Neuronal stem cell (in vitro differentiated cells): ENCODE results near the gene HDAC4.
A peak's percentile ranks its signal among the peaks of the same experiment; 100 is the strongest.

ENCODE experiments used
- DNase-seq: peaks from one replicate; pipeline ENCODE4 v3.0.0-alpha.2; 2013; ENCODE audit warnings: low spot score
- H2AFZ ChIP-seq: one replicate; pipeline ENCODE4 v1.6.1; 2013; ENCODE audit warnings: mild to moderate bottlenecking, low read length, inconsistent platforms
- H2AK5ac ChIP-seq: 2 replicates; pipeline ENCODE4 v1.6.1; 2013; ENCODE audit warnings: low read depth, mild to moderate bottlenecking, inconsistent platforms, low read length, moderate library complexity, mixed read lengths
- H2BK120ac ChIP-seq: 2 replicates; pipeline ENCODE4 v1.6.1; 2013; ENCODE audit warnings: low read depth, mild to moderate bottlenecking, inconsistent platforms, low read length, moderate library complexity, mixed read lengths
- H2BK12ac ChIP-seq: one replicate; pipeline ENCODE4 v1.6.1; 2013; ENCODE audit warnings: low read length, inconsistent platforms
- H2BK15ac ChIP-seq: 2 replicates; pipeline ENCODE4 v1.6.1; 2013; ENCODE audit warnings: mild to moderate bottlenecking, low read length, inconsistent platforms, mixed read lengths
- H2BK5ac ChIP-seq: one replicate; pipeline ENCODE4 v1.6.1; 2013; ENCODE audit warnings: inconsistent platforms, mild to moderate bottlenecking, low read length, moderate library complexity
- H3K14ac ChIP-seq: one replicate; pipeline ENCODE4 v1.6.1; 2013; ENCODE audit warnings: low read length, inconsistent platforms
- H3K18ac ChIP-seq: 2 replicates; pipeline ENCODE4 v1.6.1; 2013; ENCODE audit warnings: low read length, inconsistent platforms
- H3K23ac ChIP-seq: 2 replicates; pipeline ENCODE4 v1.6.1; 2013; ENCODE audit warnings: low read depth, mild to moderate bottlenecking, mixed read lengths, low read length, inconsistent platforms; ENCODE audit not compliant: poor library complexity
- H3K27ac ChIP-seq: replicated peaks from 3 replicates; pipeline ENCODE4 v1.5.1; 2013; ENCODE audit warnings: low read length, inconsistent platforms
- H3K27me3 ChIP-seq, 3 experiments: 2 replicates each; pipeline ENCODE4 v1.6.1; 2013; ENCODE audit warnings: low read length in 3 of 3, mild to moderate bottlenecking in 2 of 3, inconsistent platforms in 1 of 3, low read depth in 1 of 3, mixed read lengths in 1 of 3, moderate library complexity in 1 of 3; ENCODE audit not compliant: control insufficient read depth in 3 of 3, insufficient read depth in 3 of 3
- H3K36me3 ChIP-seq, 2 donors: replicated peaks in 1 of 2; 2 replicates each; pipeline ENCODE4 v1.6.1; 2013; ENCODE audit warnings: low read length in 2 of 2; ENCODE audit not compliant: control insufficient read depth in 2 of 2, insufficient read depth in 2 of 2
- H3K4ac ChIP-seq: 2 replicates; pipeline ENCODE4 v1.6.1; 2013; ENCODE audit warnings: inconsistent platforms, mild to moderate bottlenecking, low read length, moderate library complexity
- H3K4me1 ChIP-seq, 2 donors: 1 replicate in 1 of 2; 2 replicates in 1 of 2; pipeline ENCODE4 v1.6.1; 2013; ENCODE audit warnings: low read length in 2 of 2, low read depth in 1 of 2; ENCODE audit not compliant: control insufficient read depth in 2 of 2, insufficient read depth in 1 of 2
- H3K4me2 ChIP-seq: one replicate; pipeline ENCODE4 v1.6.1; 2013; ENCODE audit warnings: mild to moderate bottlenecking, low read length, inconsistent platforms; ENCODE audit not compliant: insufficient read depth, poor library complexity, severe bottlenecking
- H3K4me3 ChIP-seq, 2 donors: 2 replicates each; pipeline ENCODE4 v1.5.1; 2013; ENCODE audit warnings: low read length in 2 of 2, mild to moderate bottlenecking in 2 of 2, inconsistent platforms in 1 of 2, moderate library complexity in 1 of 2
- H3K79me1 ChIP-seq: one replicate; pipeline ENCODE4 v1.6.1; 2013; ENCODE audit warnings: low read depth, mild to moderate bottlenecking, inconsistent platforms, low read length, moderate library complexity
- H3K9ac ChIP-seq: one replicate; pipeline ENCODE4 v1.6.1; 2013; ENCODE audit warnings: mild to moderate bottlenecking, low read depth, low read length, inconsistent platforms; ENCODE audit not compliant: poor library complexity
- H3K9me3 ChIP-seq, 2 donors: replicated peaks in 1 of 2; 2 replicates each; pipeline versions ENCODE3 to v1.6.1; 2013; ENCODE audit warnings: low read length in 2 of 2, mild to moderate bottlenecking in 2 of 2, inconsistent platforms in 1 of 2, low read depth in 1 of 2, mixed read lengths in 1 of 2, moderate library complexity in 1 of 2; ENCODE audit not compliant: control insufficient read depth in 2 of 2, insufficient read depth in 1 of 2
- H4K8ac ChIP-seq: one replicate; pipeline ENCODE4 v1.6.1; 2013; ENCODE audit warnings: low read depth, mild to moderate bottlenecking, inconsistent platforms, low read length, moderate library complexity
- H4K91ac ChIP-seq: one replicate; pipeline ENCODE4 v1.6.1; 2013; ENCODE audit warnings: low read length, low read depth, mild to moderate bottlenecking, inconsistent platforms; ENCODE audit not compliant: poor library complexity
- WGBS, 2 donors: extraction: QIAGEN DNeasy Blood & Tissue Kit; methylation state at CpG; one replicate each; pipeline ENCODE4 v1.1.7; 2013; ENCODE audit warnings: missing lambda C conversion rate in 2 of 2, mixed read lengths in 1 of 2; ENCODE audit not compliant: insufficient read length in 2 of 2, insufficient replicate concordance in 1 of 2; ENCODE audit errors: extremely low coverage in 2 of 2; 5-methylcytosine and 5-hydroxymethylcytosine counted together

HDAC4 gene

GRCh38 chr2:239104800-239105199, 296.0 kb downstream of the HDAC4 start:
- Histone ChIP-seq H2BK120ac (no peak overlapping the region), H3K79me1 (no peaks in the 10 kb centered on the region), H2BK12ac (no peak overlapping the region), H3K4me1 (no peaks in the 10 kb centered on the region), H2AK5ac (no peak overlapping the region), H3K9me3 (no peaks in the 10 kb centered on the region), H2BK5ac (no peak overlapping the region), H4K91ac (no peak overlapping the region), H3K27me3 (no peaks in the 10 kb centered on the region), H3K18ac (no peak overlapping the region), H3K4me2 (no peak overlapping the region), H3K27ac (no peak overlapping the region), H3K36me3 (peaks cover 24 to 66% of the 10 kb centered on the region in 2 donors), H3K23ac (no peak overlapping the region), H2BK15ac (no peak overlapping the region), H3K4ac (no peak overlapping the region), H3K9ac (no peak overlapping the region), H2AFZ (no peak overlapping the region), H3K4me3 (no peak overlapping the region), H4K8ac (no peak overlapping the region), H3K14ac (no peak overlapping the region)
- no peak for DNase-seq
- no CpG with 5 or more reads among the region's 17 CpGs for WGBS, 2 donors

GRCh38 chr2:239103125-239104098, 297.4 kb downstream of the HDAC4 start:
- no peak overlapping the region for H3K27ac ChIP-seq
- H4K91ac ChIP-seq, result no peak overlapping the region
- no peaks in the 10 kb centered on the region for H3K27me3 ChIP-seq

GRCh38 chr2:239102266-239102665, 298.6 kb downstream of the HDAC4 start:
- Histone ChIP-seq H2BK15ac (no peak overlapping the region), H3K14ac (no peak overlapping the region), H3K23ac (no peak overlapping the region), H2BK12ac (no peak overlapping the region), H3K4me1 (peaks cover 0 to 3% of the 10 kb centered on the region in 2 donors), H2BK5ac (peak overlapping the region; percentile 62), H3K4me2 (no peak overlapping the region), H4K8ac (no peak overlapping the region), H4K91ac (no peak overlapping the region), H3K4me3 (no peak overlapping the region), H3K27me3 (no peaks in the 10 kb centered on the region), H2BK120ac (no peak overlapping the region), H3K79me1 (peaks cover 1% of the 10 kb centered on the region), H3K9ac (no peak overlapping the region), H3K18ac (no peak overlapping the region), H3K9me3 (no peaks in the 10 kb centered on the region), H3K36me3 (peaks cover 19 to 45% of the 10 kb centered on the region in 2 donors), H2AK5ac (no peak overlapping the region), H2AFZ (no peak overlapping the region), H3K27ac (no peak overlapping the region), H3K4ac (no peak overlapping the region)
- no peak for DNase-seq
- no CpG with 5 or more reads among the region's 5 CpGs for WGBS, 2 donors

More at GRCh38 chr2:239103125-239104098, 297.4 kb downstream of the HDAC4 start:
- H2BK5ac ChIP-seq, result no peak overlapping the region
- peak overlapping the region; percentile 73 for H3K23ac ChIP-seq
- no peak overlapping the region for H3K4me2 ChIP-seq
- no CpG with 5 or more reads among the region's 30 CpGs for WGBS, 2 donors
- H3K14ac ChIP-seq, result no peak overlapping the region
- H3K4ac ChIP-seq, result no peak overlapping the region
- H2AK5ac ChIP-seq, result no peak overlapping the region
- H3K9ac ChIP-seq, result no peak overlapping the region
- no peak overlapping the region for H2BK12ac ChIP-seq
- no peak overlapping the region for H2AFZ ChIP-seq
- no peak for DNase-seq
- no peak overlapping the region for H3K4me3 ChIP-seq
- H2BK15ac ChIP-seq, result no peak overlapping the region
- H3K9me3 ChIP-seq, result no peaks in the 10 kb centered on the region
- H3K18ac ChIP-seq, result peak overlapping the region; percentile 64
- H3K36me3 ChIP-seq, result peaks cover 19 to 55% of the 10 kb centered on the region in 2 donors
- H3K79me1 ChIP-seq, result no peaks in the 10 kb centered on the region
- peaks cover 0 to 3% of the 10 kb centered on the region in 2 donors for H3K4me1 ChIP-seq
- H2BK120ac ChIP-seq, result peak overlapping the region; percentile 8
- H4K8ac ChIP-seq, result no peak overlapping the region

GRCh38 chr2:239101807-239102206, 299.0 kb downstream of the HDAC4 start:
- WGBS, 2 donors, result no CpG with 5 or more reads among the region's 24 CpGs
- H2AK5ac ChIP-seq, result no peak overlapping the region
- no peak overlapping the region for H3K4ac ChIP-seq

More at GRCh38 chr2:239101807-239102206, 299.0 kb downstream of the HDAC4 start:
- Histone ChIP-seq H4K8ac (no peak overlapping the region), H3K4me2 (no peak overlapping the region), H4K91ac (no peak overlapping the region), H3K4me3 (no peak overlapping the region), H2BK12ac (no peak overlapping the region), H2BK5ac (peak overlapping the region; percentile 62), H3K27me3 (no peaks in the 10 kb centered on the region), H3K14ac (no peak overlapping the region), H2AFZ (no peak overlapping the region), H3K9ac (no peak overlapping the region), H3K27ac (no peak overlapping the region), H2BK120ac (no peak overlapping the region), H3K4me1 (peaks cover 0 to 3% of the 10 kb centered on the region in 2 donors), H3K18ac (no peak overlapping the region), H2BK15ac (no peak overlapping the region), H3K79me1 (peaks cover 1% of the 10 kb centered on the region), H3K23ac (no peak overlapping the region), H3K36me3 (peaks cover 19 to 41% of the 10 kb centered on the region in 2 donors), H3K9me3 (no peaks in the 10 kb centered on the region)
- no peak for DNase-seq
